ENCODE measurements around the gene SYNE2.

GRCh38 chr14:63940387-63940786 is 87.6 kb downstream of the SYNE2 start:
- TF ChIP-seq, protein P1, sequence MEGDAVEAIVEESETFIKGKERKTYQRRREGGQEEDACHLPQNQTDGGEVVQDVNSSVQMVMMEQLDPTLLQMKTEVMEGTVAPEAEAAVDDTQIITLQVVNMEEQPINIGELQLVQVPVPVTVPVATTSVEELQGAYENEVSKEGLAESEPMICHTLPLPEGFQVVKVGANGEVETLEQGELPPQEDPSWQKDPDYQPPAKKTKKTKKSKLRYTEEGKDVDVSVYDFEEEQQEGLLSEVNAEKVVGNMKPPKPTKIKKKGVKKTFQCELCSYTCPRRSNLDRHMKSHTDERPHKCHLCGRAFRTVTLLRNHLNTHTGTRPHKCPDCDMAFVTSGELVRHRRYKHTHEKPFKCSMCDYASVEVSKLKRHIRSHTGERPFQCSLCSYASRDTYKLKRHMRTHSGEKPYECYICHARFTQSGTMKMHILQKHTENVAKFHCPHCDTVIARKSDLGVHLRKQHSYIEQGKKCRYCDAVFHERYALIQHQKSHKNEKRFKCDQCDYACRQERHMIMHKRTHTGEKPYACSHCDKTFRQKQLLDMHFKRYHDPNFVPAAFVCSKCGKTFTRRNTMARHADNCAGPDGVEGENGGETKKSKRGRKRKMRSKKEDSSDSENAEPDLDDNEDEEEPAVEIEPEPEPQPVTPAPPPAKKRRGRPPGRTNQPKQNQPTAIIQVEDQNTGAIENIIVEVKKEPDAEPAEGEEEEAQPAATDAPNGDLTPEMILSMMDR (IDR thresholded peaks at IDR 0.05; ENCODE audit: insufficient read depth, low read depth, low read length): no peak
- no peak for TF ChIP-seq EZH2 (IDR thresholded peaks at IDR 0.05; ENCODE audit: insufficient read depth, low read length)

Data from astrocyte (in vitro differentiated cells and primary cell).